ENCODE data around the gene NDC1. TPM values are rescaled to one million over a fixed set of nuclear protein-coding genes. Genes with fewer than 3 reads are reported as not detected.

Gene NDC1
- polyA plus RNA-seq, 1 donor (not counting 4 experiments of a cell fraction or from before 2014, with no cell fraction given) = 36.1 TPM

DNA sequence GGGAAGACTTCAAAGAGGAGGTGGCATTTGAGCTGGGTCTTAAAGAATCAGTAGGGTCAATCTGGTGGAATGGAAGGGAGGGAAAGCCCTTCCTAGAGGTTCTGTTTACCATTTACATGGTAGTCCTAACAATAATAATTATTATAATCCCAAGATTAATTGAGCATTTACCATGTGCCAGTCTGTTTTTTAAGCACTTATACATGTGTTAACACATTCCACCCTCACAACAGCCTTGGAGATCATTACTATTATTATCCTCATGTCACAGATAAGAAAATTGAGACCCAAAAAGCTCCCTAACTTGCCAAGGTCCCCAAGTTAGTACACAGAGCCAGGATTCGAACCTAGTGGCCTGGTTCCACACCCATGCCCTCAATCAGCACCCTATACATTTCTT lies 109.9 kb downstream of the NDC1 start:
- Histone ChIP-seq H3K9me3 (ENCODE audit: control insufficient read depth, low read depth, low read length) (no peaks in the 10 kb centered on the region), H3K79me2 (ENCODE audit: control insufficient read depth, insufficient read depth, low read length) (no peaks in the 10 kb centered on the region), H3K27ac (ENCODE audit: control insufficient read depth, insufficient read depth, low read length) (no peak overlapping the region), H2AFZ (ENCODE audit: control insufficient read depth, low read length) (no peak overlapping the region), H3K27me3 (ENCODE audit: control insufficient read depth, extremely low read depth, insufficient read depth, low read length) (peaks cover 14% of the 10 kb centered on the region), H4K20me1 (ENCODE audit: control insufficient read depth, extremely low read depth, insufficient read depth, low read length) (no peaks in the 10 kb centered on the region), H3K4me2 (ENCODE audit: control insufficient read depth, extremely low read depth, insufficient read depth, low read depth, low read length) (no peak overlapping the region), H3K36me3 (ENCODE audit: control insufficient read depth in 2 of 2, extremely low read depth in 1 of 2, insufficient read depth in 2 of 2, low read length in 2 of 2) (no peaks in the 10 kb centered on the region), H3K4me3 (ENCODE audit: control insufficient read depth in 2 of 3, extremely low read depth in 1 of 3, insufficient read depth in 2 of 3, low read depth in 1 of 3, low read length in 3 of 3) (no peak overlapping the region), H3K9me1 (ENCODE audit: control insufficient read depth, extremely low read depth, insufficient read depth, low read length) (no peaks in the 10 kb centered on the region), H3K9ac (ENCODE audit: control insufficient read depth, extremely low read depth, insufficient read depth, low read length) (no peak overlapping the region), H3K4me1 (ENCODE audit: control insufficient read depth, extremely low read depth, insufficient read depth, low read length) (no peaks in the 10 kb centered on the region)
- FAIRE-seq (no peak), DNase-seq (ENCODE audit: low read depth, low spot score) (no peak)
- no peak for TF ChIP-seq EZH2 (IDR thresholded peaks at IDR 0.05; ENCODE audit: low read length)
- TF ChIP-seq, protein P1, sequence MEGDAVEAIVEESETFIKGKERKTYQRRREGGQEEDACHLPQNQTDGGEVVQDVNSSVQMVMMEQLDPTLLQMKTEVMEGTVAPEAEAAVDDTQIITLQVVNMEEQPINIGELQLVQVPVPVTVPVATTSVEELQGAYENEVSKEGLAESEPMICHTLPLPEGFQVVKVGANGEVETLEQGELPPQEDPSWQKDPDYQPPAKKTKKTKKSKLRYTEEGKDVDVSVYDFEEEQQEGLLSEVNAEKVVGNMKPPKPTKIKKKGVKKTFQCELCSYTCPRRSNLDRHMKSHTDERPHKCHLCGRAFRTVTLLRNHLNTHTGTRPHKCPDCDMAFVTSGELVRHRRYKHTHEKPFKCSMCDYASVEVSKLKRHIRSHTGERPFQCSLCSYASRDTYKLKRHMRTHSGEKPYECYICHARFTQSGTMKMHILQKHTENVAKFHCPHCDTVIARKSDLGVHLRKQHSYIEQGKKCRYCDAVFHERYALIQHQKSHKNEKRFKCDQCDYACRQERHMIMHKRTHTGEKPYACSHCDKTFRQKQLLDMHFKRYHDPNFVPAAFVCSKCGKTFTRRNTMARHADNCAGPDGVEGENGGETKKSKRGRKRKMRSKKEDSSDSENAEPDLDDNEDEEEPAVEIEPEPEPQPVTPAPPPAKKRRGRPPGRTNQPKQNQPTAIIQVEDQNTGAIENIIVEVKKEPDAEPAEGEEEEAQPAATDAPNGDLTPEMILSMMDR (optimal IDR thresholded peaks at IDR 0.05 in 1 of 3, IDR thresholded peaks at IDR 0.05 in 1 of 3, conservative IDR thresholded peaks at IDR 0.05 in 1 of 3; ENCODE audit: extremely low read depth in 1 of 3, insufficient read depth in 2 of 3, low read length in 3 of 3) = no peak
- dilution Hi-C loops (cut with MboI; ENCODE audit: extremely low pct_ligation_motif_present, low sequenced_read_pairs) = no loop called here

DNA sequence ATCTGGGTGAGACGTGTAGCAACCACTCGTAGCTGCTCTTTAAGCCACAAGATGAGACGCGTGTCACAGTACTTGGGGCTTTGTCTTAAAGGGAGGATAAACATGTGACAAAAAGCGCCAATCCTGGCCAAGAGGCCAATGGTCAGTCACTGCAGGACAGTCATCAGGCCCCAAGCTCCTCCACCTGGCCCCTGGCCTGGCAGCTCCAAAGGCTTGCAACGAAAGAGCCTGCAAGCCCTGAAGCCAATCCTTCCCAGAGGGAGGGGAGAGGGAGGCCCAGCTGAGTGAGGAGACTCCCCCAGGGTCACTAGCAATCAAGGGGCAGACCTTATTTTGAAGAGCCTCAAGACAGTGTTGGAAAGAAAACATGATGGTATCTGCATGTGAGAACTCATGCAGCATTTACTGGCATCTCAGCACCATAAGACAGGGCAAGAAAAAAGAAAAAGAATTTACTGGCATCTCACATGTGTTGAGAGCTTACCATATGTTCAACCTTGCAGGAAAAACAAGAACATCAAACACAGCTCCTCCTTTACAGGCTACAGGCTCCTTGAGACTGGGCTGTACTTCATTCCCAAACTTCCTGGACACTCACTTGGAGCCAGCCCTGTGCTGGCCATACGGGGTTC lies 110.5 kb downstream of the NDC1 start:
- Histone ChIP-seq H3K27me3 (ENCODE audit: control insufficient read depth, extremely low read depth, insufficient read depth, low read length) (peaks cover 14% of the 10 kb centered on the region), H4K20me1 (ENCODE audit: control insufficient read depth, extremely low read depth, insufficient read depth, low read length) (no peaks in the 10 kb centered on the region), H3K9me1 (ENCODE audit: control insufficient read depth, extremely low read depth, insufficient read depth, low read length) (no peaks in the 10 kb centered on the region), H3K36me3 (ENCODE audit: control insufficient read depth in 2 of 2, extremely low read depth in 1 of 2, insufficient read depth in 2 of 2, low read length in 2 of 2) (no peaks in the 10 kb centered on the region), H3K9ac (ENCODE audit: control insufficient read depth, extremely low read depth, insufficient read depth, low read length) (no peak overlapping the region), H3K4me1 (ENCODE audit: control insufficient read depth, extremely low read depth, insufficient read depth, low read length) (no peaks in the 10 kb centered on the region), H2AFZ (ENCODE audit: control insufficient read depth, low read length) (no peak overlapping the region), H3K79me2 (ENCODE audit: control insufficient read depth, insufficient read depth, low read length) (no peaks in the 10 kb centered on the region), H3K9me3 (ENCODE audit: control insufficient read depth, low read depth, low read length) (no peaks in the 10 kb centered on the region), H3K27ac (ENCODE audit: control insufficient read depth, insufficient read depth, low read length) (no peak overlapping the region), H3K4me2 (ENCODE audit: control insufficient read depth, extremely low read depth, insufficient read depth, low read depth, low read length) (no peak overlapping the region), H3K4me3 (ENCODE audit: control insufficient read depth in 2 of 3, extremely low read depth in 1 of 3, insufficient read depth in 2 of 3, low read depth in 1 of 3, low read length in 3 of 3) (no peak overlapping the region)
- dilution Hi-C loops (cut with MboI; ENCODE audit: extremely low pct_ligation_motif_present, low sequenced_read_pairs) = no loop called here
- FAIRE-seq (no peak), DNase-seq (ENCODE audit: low read depth, low spot score) (no peak)
- TF ChIP-seq EZH2 (IDR thresholded peaks at IDR 0.05; ENCODE audit: low read length) = no peak
- TF ChIP-seq, protein P1 (optimal IDR thresholded peaks at IDR 0.05 in 1 of 3, IDR thresholded peaks at IDR 0.05 in 1 of 3, conservative IDR thresholded peaks at IDR 0.05 in 1 of 3; ENCODE audit: extremely low read depth in 1 of 3, insufficient read depth in 2 of 3, low read length in 3 of 3) = no peak
